Measurements from ENCODE around the gene AGBL4.

The AGBL4 gene

GRCh38 chr1:48710318-48710717, 1313.4 kb downstream of the AGBL4 start:
- no peak for DNase-seq

GRCh38 chr1:48704736-48705135, 1319.0 kb downstream of the AGBL4 start:
- no peak for DNase-seq

GRCh38 chr1:48701445-48701844, 1322.3 kb downstream of the AGBL4 start:
- no peak for DNase-seq

- peak; percentile 38 for DNase-seq
These were observed 1326.6 kb downstream of the AGBL4 start for GRCh38 chr1:48697066-48697707.

GRCh38 chr1:48695161-48695560, 1328.6 kb downstream of the AGBL4 start:
- DNase-seq = no peak

- DNase-seq = no peak
These were observed 1330.0 kb downstream of the AGBL4 start for GRCh38 chr1:48693674-48694320.

GRCh38 chr1:48693180-48693579, 1330.6 kb downstream of the AGBL4 start:
- DNase-seq = no peak

GRCh38 chr1:48692235-48692634, 1331.5 kb downstream of the AGBL4 start:
- DNase-seq = no peak

GRCh38 chr1:48691429-48692001, 1332.2 kb downstream of the AGBL4 start:
- DNase-seq = no peak

GRCh38 chr1:48688102-48688760, 1335.5 kb downstream of the AGBL4 start:
- no peak for DNase-seq

- no peak for DNase-seq
These were observed 1336.3 kb downstream of the AGBL4 start for GRCh38 chr1:48687282-48688045.

GRCh38 chr1:48686159-48686558, 1337.6 kb downstream of the AGBL4 start:
- no peak for DNase-seq

GRCh38 chr1:48684381-48684780, 1339.4 kb downstream of the AGBL4 start:
- no peak for DNase-seq

GRCh38 chr1:48683839-48684238, 1339.9 kb downstream of the AGBL4 start:
- no peak for DNase-seq

- peak; percentile 54 for DNase-seq
These were observed 1342.1 kb downstream of the AGBL4 start for GRCh38 chr1:48681476-48682305.

- DNase-seq = no peak
These were observed 1343.2 kb downstream of the AGBL4 start for GRCh38 chr1:48680411-48681035.

- no peak for DNase-seq
These were observed 1343.9 kb downstream of the AGBL4 start for GRCh38 chr1:48679859-48680258.

- DNase-seq = no peak
These were observed 1344.8 kb downstream of the AGBL4 start for GRCh38 chr1:48678710-48679505.

GRCh38 chr1:48677306-48678287, 1346.2 kb downstream of the AGBL4 start:
- peak; percentile 58 for DNase-seq

GRCh38 chr1:48676822-48677221, 1346.9 kb downstream of the AGBL4 start:
- DNase-seq = no peak

All from fibroblast of skin of right biceps (primary cell).